ENCODE data around the gene PCDHGA2.
"Not testable (repeated sequence)": the region's sequence is repeated elsewhere in the genome, so short reads cannot be mapped to it uniquely, and the experiment has no call there.

DNA sequence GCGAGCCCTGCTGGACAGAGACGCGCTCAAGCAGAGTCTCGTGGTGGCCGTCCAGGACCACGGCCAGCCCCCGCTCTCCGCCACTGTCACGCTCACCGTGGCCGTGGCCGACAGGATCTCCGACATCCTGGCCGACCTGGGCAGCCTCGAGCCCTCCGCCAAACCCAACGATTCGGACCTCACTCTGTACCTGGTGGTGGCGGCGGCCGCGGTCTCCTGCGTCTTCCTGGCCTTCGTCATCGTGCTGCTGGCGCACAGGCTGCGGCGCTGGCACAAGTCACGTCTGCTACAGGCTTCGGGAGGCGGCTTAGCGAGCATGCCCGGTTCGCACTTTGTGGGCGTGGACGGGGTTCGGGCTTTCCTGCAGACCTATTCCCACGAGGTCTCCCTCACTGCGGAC lies 6.0 kb upstream of the PCDHGA2 start:
- not testable (repeated sequence) for TF ChIP-seq POLR2A (IDR thresholded peaks at IDR 0.05; ENCODE audit: extremely low read depth, insufficient read length)
- TF ChIP-seq, protein P1, sequence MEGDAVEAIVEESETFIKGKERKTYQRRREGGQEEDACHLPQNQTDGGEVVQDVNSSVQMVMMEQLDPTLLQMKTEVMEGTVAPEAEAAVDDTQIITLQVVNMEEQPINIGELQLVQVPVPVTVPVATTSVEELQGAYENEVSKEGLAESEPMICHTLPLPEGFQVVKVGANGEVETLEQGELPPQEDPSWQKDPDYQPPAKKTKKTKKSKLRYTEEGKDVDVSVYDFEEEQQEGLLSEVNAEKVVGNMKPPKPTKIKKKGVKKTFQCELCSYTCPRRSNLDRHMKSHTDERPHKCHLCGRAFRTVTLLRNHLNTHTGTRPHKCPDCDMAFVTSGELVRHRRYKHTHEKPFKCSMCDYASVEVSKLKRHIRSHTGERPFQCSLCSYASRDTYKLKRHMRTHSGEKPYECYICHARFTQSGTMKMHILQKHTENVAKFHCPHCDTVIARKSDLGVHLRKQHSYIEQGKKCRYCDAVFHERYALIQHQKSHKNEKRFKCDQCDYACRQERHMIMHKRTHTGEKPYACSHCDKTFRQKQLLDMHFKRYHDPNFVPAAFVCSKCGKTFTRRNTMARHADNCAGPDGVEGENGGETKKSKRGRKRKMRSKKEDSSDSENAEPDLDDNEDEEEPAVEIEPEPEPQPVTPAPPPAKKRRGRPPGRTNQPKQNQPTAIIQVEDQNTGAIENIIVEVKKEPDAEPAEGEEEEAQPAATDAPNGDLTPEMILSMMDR (IDR thresholded peaks at IDR 0.05; ENCODE audit: low read depth, low read length), result not testable (repeated sequence)
